Measurements from ENCODE around the gene IDUA.
"Not testable (repeated sequence)": the region's sequence is repeated elsewhere in the genome, so short reads cannot be mapped to it uniquely, and the experiment has no call there.

Gene IDUA

DNA sequence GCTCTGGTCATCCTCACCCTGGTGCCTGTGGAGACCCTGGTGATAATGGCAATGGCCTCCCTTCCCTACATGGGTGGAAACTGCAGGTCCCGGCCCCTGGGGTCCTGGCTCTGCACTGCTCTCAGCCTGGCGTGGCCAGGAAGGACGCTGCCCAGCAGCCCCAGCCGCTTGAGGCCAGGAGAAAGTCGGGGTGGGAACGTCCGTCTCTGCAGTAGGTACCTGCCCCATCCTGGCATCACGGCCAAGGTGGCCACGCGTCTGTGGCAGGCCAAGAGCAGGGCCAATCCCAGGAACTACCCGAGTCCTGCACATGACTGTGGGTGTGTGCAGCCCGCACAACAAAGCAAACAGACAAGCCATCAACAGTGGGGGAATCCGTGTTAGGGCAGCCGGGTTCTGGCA lies 58.4 kb downstream of the IDUA start:
- no peak for TF ChIP-seq CTCF (IDR thresholded peaks at IDR 0.05; ENCODE audit: low read depth, low read length)
- no peak for DNase-seq (ENCODE audit: low read depth in 2 of 2)
- no peak overlapping the region for H3K4me3 ChIP-seq (replicated peaks in 1 of 2; ENCODE audit: low read depth in 2 of 2, low read length in 2 of 2)

DNA sequence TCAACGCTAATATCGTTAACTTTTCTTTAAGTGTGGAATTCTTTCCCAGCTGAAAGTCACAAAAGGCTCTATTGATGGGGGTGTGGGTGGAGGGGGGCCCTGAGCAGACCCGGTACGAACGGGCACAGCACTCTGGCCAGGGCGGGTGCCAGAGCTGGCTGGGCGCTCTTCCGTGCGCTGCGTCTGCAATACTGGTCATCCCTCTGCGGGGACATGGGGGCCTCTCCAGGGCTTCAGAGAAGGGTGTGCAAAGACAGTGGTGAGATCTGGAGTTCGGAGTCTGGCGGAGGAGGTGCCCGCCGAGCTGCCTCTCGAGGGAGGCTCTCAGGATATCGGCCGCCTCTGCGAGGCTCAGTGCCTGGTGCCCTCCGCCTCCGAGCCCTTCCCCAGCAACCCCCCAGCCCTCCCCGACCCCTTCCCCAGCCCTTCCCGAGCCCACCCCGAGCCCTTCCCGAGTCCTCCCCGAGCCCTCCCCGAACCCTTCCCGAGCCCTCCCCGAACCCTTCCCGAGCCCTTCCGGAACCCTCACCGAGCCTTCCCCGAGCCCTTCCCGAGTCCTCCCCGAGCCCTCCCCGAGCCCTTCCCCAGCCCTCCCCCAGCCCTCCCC lies 58.9 kb downstream of the IDUA start:
- H3K4me3 ChIP-seq (replicated peaks in 1 of 2; ENCODE audit: low read depth in 2 of 2, low read length in 2 of 2) = no peak overlapping the region
- no peak for TF ChIP-seq CTCF (IDR thresholded peaks at IDR 0.05; ENCODE audit: low read depth, low read length)
- DNase-seq (ENCODE audit: low read depth in 2 of 2) = no peak

- H3K4me3 ChIP-seq (replicated peaks in 1 of 2; ENCODE audit: low read depth in 2 of 2, low read length in 2 of 2) = not testable (repeated sequence)
- DNase-seq (ENCODE audit: low read depth in 2 of 2) = peak; percentile 57 to 80
These were observed 59.8 kb downstream of the IDUA start for GRCh38 chr4:1046581-1047011.

- TF ChIP-seq CTCF (IDR thresholded peaks at IDR 0.05; ENCODE audit: low read depth, low read length) = no peak
- no peak for DNase-seq (ENCODE audit: low read depth in 2 of 2)
- H3K4me3 ChIP-seq (replicated peaks in 1 of 2; ENCODE audit: low read depth in 2 of 2, low read length in 2 of 2) = no peak overlapping the region
These were observed 60.5 kb downstream of the IDUA start for GRCh38 chr4:1047106-1047975.

- no peak overlapping the region for H3K4me3 ChIP-seq (replicated peaks in 1 of 2; ENCODE audit: low read depth in 2 of 2, low read length in 2 of 2)
- DNase-seq (ENCODE audit: low read depth in 2 of 2) = no peak
- no peak for TF ChIP-seq CTCF (IDR thresholded peaks at IDR 0.05; ENCODE audit: low read depth, low read length)
These were observed 61.3 kb downstream of the IDUA start for GRCh38 chr4:1047976-1048772.

- no peak overlapping the region for H3K4me3 ChIP-seq (replicated peaks in 1 of 2; ENCODE audit: low read depth in 2 of 2, low read length in 2 of 2)
- DNase-seq (ENCODE audit: low read depth in 2 of 2) = peak in 1 of 2 donors; percentile 68
- TF ChIP-seq CTCF (IDR thresholded peaks at IDR 0.05; ENCODE audit: low read depth, low read length) = no peak
These were observed 62.1 kb downstream of the IDUA start for GRCh38 chr4:1048773-1049590.
